Measurements from ENCODE around the gene RAD51B. TPM values are rescaled to one million over a fixed set of nuclear protein-coding genes. Genes with fewer than 3 reads are reported as not detected.

Gene RAD51B
- total RNA-seq, 6 experiments from 2014 or later = 2.7 to 5.8 (median 4.3) TPM

- ATAC-seq = no peak
- no peak overlapping the region for H3K4me3 ChIP-seq
- intact Hi-C loops (cut with DNase I) = no loop called here
Measured at GRCh38 chr14:68747393-68747792, 927.8 kb downstream of the RAD51B start.

GRCh38 chr14:68748260-68748659 lies 928.7 kb downstream of the RAD51B start:
- DNase-seq (no peak), ATAC-seq (no peak)
- Histone ChIP-seq H3K9me3 (no peaks in the 10 kb centered on the region), H3K36me3 (no peaks in the 10 kb centered on the region), H3K27me3 (no peaks in the 10 kb centered on the region), H3K27ac (no peak overlapping the region), H3K4me3 (no peak overlapping the region), H3K4me1 (no peaks in the 10 kb centered on the region)
- TF ChIP-seq CTCF (IDR thresholded peaks at IDR 0.05) = no peak
- TF ChIP-seq POLR2A (IDR thresholded peaks at IDR 0.05) = no peak
- WGBS (ENCODE audit: insufficient coverage, low coverage, low lambda C conversion rate, missing lambda C conversion rate) = 94% methylated on average over 9 of the region's 10 CpGs
- intact Hi-C loops (cut with DNase I) = no loop called here

More at GRCh38 chr14:68747393-68747792, 927.8 kb downstream of the RAD51B start:
- WGBS (ENCODE audit: insufficient coverage, low coverage, low lambda C conversion rate, missing lambda C conversion rate) = 100% methylated on average over 3 of the region's 5 CpGs
- Histone ChIP-seq H3K4me1 (no peaks in the 10 kb centered on the region), H3K27me3 (no peaks in the 10 kb centered on the region), H3K9me3 (no peaks in the 10 kb centered on the region), H3K27ac (no peak overlapping the region), H3K36me3 (no peaks in the 10 kb centered on the region)
- DNase-seq = no peak
- TF ChIP-seq CTCF (IDR thresholded peaks at IDR 0.05) (no peak), POLR2A (IDR thresholded peaks at IDR 0.05) (no peak)

GRCh38 chr14:68748691-68749090 lies 929.1 kb downstream of the RAD51B start:
- no peak for ATAC-seq
- no peak for DNase-seq
- Histone ChIP-seq H3K27ac (no peak overlapping the region), H3K9me3 (no peaks in the 10 kb centered on the region), H3K27me3 (no peaks in the 10 kb centered on the region), H3K4me1 (no peaks in the 10 kb centered on the region), H3K4me3 (no peak overlapping the region), H3K36me3 (no peaks in the 10 kb centered on the region)
- intact Hi-C loops (cut with DNase I) = no loop called here
- no peak for TF ChIP-seq CTCF (IDR thresholded peaks at IDR 0.05)
- no peak for TF ChIP-seq POLR2A (IDR thresholded peaks at IDR 0.05)
- 100% methylated on average over 2 of the region's 5 CpGs for WGBS (ENCODE audit: insufficient coverage, low coverage, low lambda C conversion rate, missing lambda C conversion rate)

GRCh38 chr14:68749487-68750475 lies 930.2 kb downstream of the RAD51B start:
- Histone ChIP-seq H3K27ac (no peak overlapping the region), H3K4me1 (no peaks in the 10 kb centered on the region), H3K9me3 (no peaks in the 10 kb centered on the region), H3K4me3 (no peak overlapping the region), H3K36me3 (no peaks in the 10 kb centered on the region), H3K27me3 (no peaks in the 10 kb centered on the region)
- ATAC-seq (no peak), DNase-seq (no peak)
- TF ChIP-seq POLR2A (IDR thresholded peaks at IDR 0.05) (no peak), CTCF (IDR thresholded peaks at IDR 0.05) (no peak)
- WGBS (ENCODE audit: insufficient coverage, low coverage, low lambda C conversion rate, missing lambda C conversion rate) = 93% methylated on average over 9 of the region's 11 CpGs
- intact Hi-C loops (cut with DNase I) = no loop called here
